ENCODE measurements around the gene MRPL20. TPM values are rescaled to one million over a fixed set of nuclear protein-coding genes. Genes with fewer than 3 reads are reported as not detected.
"Not testable (repeated sequence)": the region's sequence is repeated elsewhere in the genome, so short reads cannot be mapped to it uniquely, and the experiment has no call there.

Gene MRPL20
- polyA plus RNA-seq, 4 donors: 110 to 137 (median 115) TPM

GRCh38 chr1:1390675-1391074, 16.4 kb downstream of the MRPL20 start:
- DNase-seq (ENCODE audit: low read depth in 4 of 4, low spot score in 3 of 4): no peak

DNA sequence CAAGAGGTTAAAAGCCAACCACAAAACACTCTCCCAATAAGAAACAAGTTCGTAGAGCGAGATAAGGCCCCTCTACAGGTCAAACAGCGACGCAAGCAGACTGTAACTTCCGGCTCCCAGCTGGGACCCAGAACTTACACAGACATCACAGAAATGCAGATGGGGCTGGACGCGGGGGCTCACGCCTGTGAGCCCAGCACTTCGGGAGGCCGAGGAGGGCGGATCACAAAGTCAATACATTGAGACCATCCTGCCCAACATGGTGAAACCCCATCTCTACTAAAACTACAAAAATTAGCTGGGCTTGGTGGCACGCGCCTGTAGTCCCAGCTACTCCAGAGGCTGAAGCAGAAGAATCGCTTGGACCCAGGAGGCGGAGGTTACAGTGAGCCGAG, 19.0 kb downstream of the MRPL20 start:
- no peak for DNase-seq (ENCODE audit: low read depth in 4 of 4, low spot score in 3 of 4)

DNA sequence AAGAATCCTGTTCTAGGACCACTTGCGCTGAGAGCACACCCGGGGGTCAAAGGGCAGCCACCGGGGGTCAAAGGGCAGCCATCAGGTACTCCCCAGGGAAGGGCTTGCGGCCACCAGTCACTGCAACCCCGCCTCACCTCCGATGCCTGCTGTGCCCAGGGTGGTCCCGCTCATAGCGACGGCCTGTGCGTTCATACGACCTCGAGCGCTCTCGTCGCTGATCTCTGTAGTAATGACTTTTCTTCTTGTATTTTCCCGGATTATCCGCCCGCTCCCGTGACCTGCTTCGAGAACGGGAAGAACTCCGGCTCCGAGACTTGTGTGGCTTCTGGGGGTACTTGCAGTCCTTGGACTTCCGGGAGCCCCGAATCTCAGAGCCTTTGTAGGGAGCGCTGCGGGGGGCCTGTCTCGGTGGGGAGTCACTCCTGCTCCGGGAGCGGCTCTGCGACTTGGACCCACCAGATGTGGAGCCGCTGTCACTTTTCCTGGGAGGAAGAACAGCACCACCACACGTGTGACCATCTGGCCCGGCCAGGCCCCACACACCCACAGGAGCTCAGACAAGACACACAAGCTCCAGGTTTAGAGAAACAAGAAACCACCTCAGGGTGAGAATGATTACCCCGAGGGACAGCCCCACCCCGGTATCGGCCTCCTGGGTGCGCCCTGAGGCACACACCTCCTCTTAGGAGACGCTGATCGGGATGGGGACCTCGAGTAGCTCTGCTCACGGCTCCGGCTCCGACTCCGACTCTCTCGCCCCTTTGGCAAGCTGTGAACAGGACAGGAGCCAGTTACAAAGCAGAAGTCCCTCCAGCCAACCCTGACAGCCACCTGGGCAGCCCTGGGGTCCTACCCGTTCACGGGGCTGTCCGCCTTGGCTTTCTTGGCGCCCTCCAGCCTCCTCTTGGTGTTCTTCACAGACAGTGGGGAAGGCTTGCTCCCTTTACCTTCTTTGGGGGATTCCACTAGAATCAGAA, 19.7 kb downstream of the MRPL20 start:
- DNase-seq (ENCODE audit: low read depth in 4 of 4, low spot score in 3 of 4): no peak

DNA sequence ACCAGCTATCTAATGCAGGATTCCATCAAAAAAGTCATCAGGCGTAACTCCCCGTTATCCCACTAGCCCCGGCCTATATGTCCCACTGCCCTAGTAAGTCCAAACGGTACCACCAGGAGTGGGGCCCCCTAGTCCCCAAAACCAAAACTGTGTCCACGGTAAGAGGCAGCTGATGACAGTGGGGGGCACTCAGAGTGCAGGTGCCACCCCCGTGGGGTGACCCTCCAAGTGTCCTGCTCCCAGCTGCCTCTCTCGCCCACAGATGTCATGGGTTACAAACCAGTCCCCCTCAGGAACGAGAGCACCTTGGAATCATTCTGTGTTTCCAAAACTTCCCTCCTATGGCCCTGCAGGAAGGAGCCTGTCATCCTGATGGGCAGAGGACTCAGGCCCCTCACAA, 21.2 kb downstream of the MRPL20 start:
- DNase-seq (ENCODE audit: low read depth in 4 of 4, low spot score in 3 of 4): no peak

DNA sequence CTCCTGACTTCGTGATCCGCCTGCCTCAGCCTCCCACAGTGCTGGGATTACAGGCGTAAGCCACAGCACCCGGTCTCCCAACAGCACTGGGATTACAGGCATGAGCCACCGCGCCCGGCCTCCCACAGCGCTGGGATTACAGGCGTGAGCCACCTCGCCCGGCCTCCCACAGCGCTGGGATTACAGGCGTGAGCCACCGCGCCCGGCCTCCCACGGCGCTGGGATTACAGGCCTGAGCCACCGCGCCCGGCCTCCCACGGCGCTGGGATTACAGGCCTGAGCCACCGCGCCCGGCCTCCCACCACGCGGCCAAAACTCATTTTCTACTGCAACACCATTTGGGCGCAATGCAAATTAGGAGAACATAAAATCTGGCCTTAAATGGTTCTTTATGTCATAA, 21.8 kb downstream of the MRPL20 start:
- not testable (repeated sequence) for DNase-seq (ENCODE audit: low read depth in 4 of 4, low spot score in 3 of 4)

- DNase-seq (ENCODE audit: low read depth in 4 of 4, low spot score in 3 of 4): no peak
Observed at GRCh38 chr1:1381294-1381693, 25.8 kb downstream of the MRPL20 start.

DNA sequence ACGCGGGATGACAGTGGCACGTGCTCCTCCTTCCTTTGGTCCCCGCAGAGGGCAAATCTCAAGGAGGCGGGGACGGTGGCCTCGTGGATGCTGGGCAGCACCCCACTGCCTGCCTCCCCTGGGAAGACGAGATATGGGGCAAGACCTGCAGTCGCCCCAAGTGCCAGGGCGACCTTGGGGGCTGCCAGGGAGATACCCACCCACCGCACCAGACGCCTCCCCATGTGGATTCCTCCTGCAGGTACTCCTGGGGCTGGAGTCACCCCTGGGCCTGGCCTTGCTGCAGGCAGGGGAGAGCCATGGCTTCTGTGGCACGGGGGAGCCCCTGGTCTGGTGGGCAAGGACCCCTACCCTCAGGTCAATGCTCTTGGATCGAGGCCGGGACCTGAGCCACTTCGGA, 26.2 kb downstream of the MRPL20 start:
- DNase-seq (ENCODE audit: low read depth in 4 of 4, low spot score in 3 of 4): no peak

GRCh38 chr1:1377540-1378205, 29.4 kb downstream of the MRPL20 start:
- DNase-seq (ENCODE audit: low read depth in 4 of 4, low spot score in 3 of 4): no peak

GRCh38 chr1:1376551-1377226, 30.4 kb downstream of the MRPL20 start:
- no peak for DNase-seq (ENCODE audit: low read depth in 4 of 4, low spot score in 3 of 4)

DNA sequence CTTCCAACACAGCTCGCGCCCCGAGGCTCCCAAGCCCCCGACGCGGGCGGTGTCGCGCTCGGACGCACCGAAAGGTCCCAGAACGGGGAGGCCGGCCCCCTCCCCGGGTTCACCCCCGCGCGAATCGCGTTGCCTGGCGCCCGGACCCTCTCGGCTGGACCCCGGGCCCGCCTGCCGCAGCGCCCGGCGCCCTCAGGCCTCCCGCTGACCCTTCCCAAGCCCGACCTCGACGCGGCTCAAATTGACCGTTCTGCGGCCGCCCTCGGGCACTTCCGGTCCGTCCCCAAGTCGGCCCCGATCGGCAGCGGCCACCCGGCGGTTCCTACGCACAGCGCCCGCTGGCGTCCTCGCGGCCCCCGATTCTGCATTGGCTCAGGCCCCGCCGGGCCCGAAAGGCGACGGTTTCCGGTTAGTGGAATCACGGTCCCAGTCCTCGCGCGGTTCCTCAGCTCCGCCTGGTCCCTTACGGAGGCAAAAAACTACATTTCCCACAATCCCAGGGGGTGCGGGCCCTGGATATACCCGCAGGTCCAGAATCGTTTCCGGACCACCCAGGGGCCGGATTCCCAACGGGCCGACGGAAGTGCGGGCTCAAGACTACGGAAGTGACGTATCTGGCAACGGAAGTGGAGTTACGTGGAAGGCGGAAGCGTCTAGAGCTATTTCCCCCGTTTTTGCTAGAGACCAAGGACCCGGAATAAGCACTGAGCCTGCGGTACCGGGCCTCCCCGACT, 32.0 kb downstream of the MRPL20 start, which contains the start of gene AURKAIP1:
AURKAIP1 (minus strand) TSS at position 279 of the 734 bp plus-strand sequence. CDS start 451 bp downstream, outside the sequence.
- peak; percentile 100 for DNase-seq (ENCODE audit: low read depth in 4 of 4, low spot score in 3 of 4)

GRCh38 chr1:1374589-1374928, 32.5 kb downstream of the MRPL20 start:
- no peak for DNase-seq (ENCODE audit: low read depth in 4 of 4, low spot score in 3 of 4)

- no peak for DNase-seq (ENCODE audit: low read depth in 4 of 4, low spot score in 3 of 4)
Observed at GRCh38 chr1:1373815-1374588, 33.1 kb downstream of the MRPL20 start.

- no peak for DNase-seq (ENCODE audit: low read depth in 4 of 4, low spot score in 3 of 4)
Observed at GRCh38 chr1:1373051-1373814, 33.9 kb downstream of the MRPL20 start.

GRCh38 chr1:1371746-1372711, 35.1 kb downstream of the MRPL20 start:
- DNase-seq (ENCODE audit: low read depth in 4 of 4, low spot score in 3 of 4): no peak

DNA sequence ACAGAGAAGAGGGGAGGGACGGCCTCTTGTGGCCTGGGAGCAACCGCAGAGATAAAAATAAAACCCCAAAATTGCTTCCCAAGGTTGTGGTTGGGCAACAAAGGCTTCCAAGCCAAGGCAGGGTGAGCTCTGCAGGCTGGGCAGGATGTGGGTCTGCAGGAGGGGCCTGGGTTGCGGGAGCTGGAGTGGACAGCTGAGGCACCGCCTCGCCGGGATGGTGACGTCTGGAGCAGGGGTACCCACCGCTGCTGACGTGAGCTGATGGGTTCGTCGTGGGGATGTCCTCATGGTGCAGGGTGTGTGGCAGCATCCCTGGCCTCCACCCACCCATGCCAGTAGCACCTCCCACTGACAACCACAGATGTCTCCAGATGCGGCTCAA, 35.7 kb downstream of the MRPL20 start:
- DNase-seq (ENCODE audit: low read depth in 4 of 4, low spot score in 3 of 4): no peak

GRCh38 chr1:1370771-1371300, 36.3 kb downstream of the MRPL20 start:
- no peak for DNase-seq (ENCODE audit: low read depth in 4 of 4, low spot score in 3 of 4)

DNA sequence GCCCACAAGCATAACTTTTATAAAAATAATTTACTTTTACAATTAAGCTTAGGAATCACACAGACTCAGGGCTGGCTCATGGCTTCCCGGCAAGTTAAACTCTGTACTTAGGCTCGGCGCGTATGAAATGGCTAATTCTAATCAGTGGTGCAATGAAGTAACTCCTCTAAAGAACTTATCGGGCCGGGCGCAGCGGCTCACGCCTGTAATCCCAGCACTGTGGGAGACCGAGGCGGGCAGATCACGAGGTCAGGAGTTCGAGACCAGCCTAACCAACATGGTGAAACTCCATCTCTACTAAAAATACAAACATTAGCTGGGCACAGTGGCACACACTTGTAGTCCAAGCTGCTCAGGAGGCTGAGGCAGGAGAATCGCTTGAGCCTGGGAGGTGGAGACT, 37.0 kb downstream of the MRPL20 start:
- not testable (repeated sequence) for DNase-seq (ENCODE audit: low read depth in 4 of 4, low spot score in 3 of 4)

- no peak for DNase-seq (ENCODE audit: low read depth in 4 of 4, low spot score in 3 of 4)
Observed at GRCh38 chr1:1367315-1367714, 39.8 kb downstream of the MRPL20 start.

Data from right renal pelvis (tissue), 4 donors.